ENCODE data around the gene CHST11.

CHST11 gene

GRCh38 chr12:104460973-104461698 is 4.4 kb downstream of the CHST11 start:
- no peak for DNase-seq

- no peak for DNase-seq
Measured at GRCh38 chr12:104462325-104462724, 5.6 kb downstream of the CHST11 start.

- DNase-seq, result no peak
Measured at GRCh38 chr12:104462931-104463339, 6.2 kb downstream of the CHST11 start.

- DNase-seq, result no peak
Measured at GRCh38 chr12:104463368-104463767, 6.6 kb downstream of the CHST11 start.

- DNase-seq, result no peak
Measured at GRCh38 chr12:104464899-104465298, 8.2 kb downstream of the CHST11 start.

- DNase-seq, result no peak
Measured at GRCh38 chr12:104466709-104467345, 10.1 kb downstream of the CHST11 start.

- DNase-seq, result no peak
Measured at GRCh38 chr12:104467346-104467837, 10.6 kb downstream of the CHST11 start.

- DNase-seq, result no peak
Measured at GRCh38 chr12:104468371-104468770, 11.6 kb downstream of the CHST11 start.

GRCh38 chr12:104469066-104469465 is 12.3 kb downstream of the CHST11 start:
- no peak for DNase-seq

GRCh38 chr12:104469523-104469922 is 12.8 kb downstream of the CHST11 start:
- DNase-seq, result no peak

GRCh38 chr12:104470521-104470920 is 13.8 kb downstream of the CHST11 start:
- DNase-seq, result no peak

GRCh38 chr12:104471336-104471735 is 14.6 kb downstream of the CHST11 start:
- no peak for DNase-seq

GRCh38 chr12:104472748-104473147 is 16.0 kb downstream of the CHST11 start:
- DNase-seq, result no peak

- DNase-seq, result no peak
Measured at GRCh38 chr12:104473374-104473983, 16.7 kb downstream of the CHST11 start.

- no peak for DNase-seq
Measured at GRCh38 chr12:104475271-104475670, 18.5 kb downstream of the CHST11 start.

GRCh38 chr12:104477510-104478390 is 21.0 kb downstream of the CHST11 start:
- no peak for DNase-seq

GRCh38 chr12:104478396-104479122 is 21.8 kb downstream of the CHST11 start:
- DNase-seq, result no peak

- no peak for DNase-seq
Measured at GRCh38 chr12:104479123-104479662, 22.4 kb downstream of the CHST11 start.

- no peak for DNase-seq
Measured at GRCh38 chr12:104480012-104480411, 23.3 kb downstream of the CHST11 start.

GRCh38 chr12:104480826-104481440 is 24.2 kb downstream of the CHST11 start:
- DNase-seq, result no peak

GRCh38 chr12:104482113-104482512 is 25.4 kb downstream of the CHST11 start:
- DNase-seq, result no peak

GRCh38 chr12:104482748-104483147 is 26.0 kb downstream of the CHST11 start:
- DNase-seq, result no peak

Measured in activated CD4-positive, CD25-positive, alpha-beta regulatory T cell treated with anti-CD3 and anti-CD28 coated beads, Interleukin-2, amount 50 U/mL, for 72 hours (primary cell).